K562 (cell line): ENCODE results near the gene CERS3. TPM values are rescaled to one million over a fixed set of nuclear protein-coding genes. Genes with fewer than 3 reads are reported as not detected.

Experiments
- ATAC-seq: fragments of 200-7000 bp; cut with Tn5 transposase; 3 replicates; pipeline ENCODE4 v1.9.1; 2020; ENCODE audit warnings: moderate library complexity
- BruUV-seq: library from RNA; stranded (reverse); fragments of 400-500 nt; replicated peaks from 2 replicates; lab custom pipeline; 2021; lab: Mats Ljungman, UMichigan
- CTCF ChIA-PET: fragments of 300-600 bp; formaldehyde crosslinking; extraction: SDS; loops from one replicate; lab custom pipeline; 2021; ENCODE audit warnings: low intra/inter-chr PET ratio; lab: Yijun Ruan, JAX
- POLR2A ChIA-PET: fragments of 300-600, 350-650 bp; sonication (Branson Sonifier 250); formaldehyde crosslinking; extraction: SDS; loops from one replicate; lab custom pipeline; 2021; ENCODE audit warnings: antibody characterized with exemption, inconsistent platforms; lab: Yijun Ruan, JAX
- DNase-seq, 4 experiments: peaks; one replicate each; pipeline versions ENCODE4 v3.0.0 to v3.0.0-alpha.2; 2011 to 2018; ENCODE audit warnings: low spot score in 3 of 4, mixed read lengths in 3 of 4; ENCODE audit errors: extremely low read depth in 1 of 4
- FAIRE-seq: peaks from 2 replicates; lab custom pipeline; 2011; peaks lifted over from hg19 to GRCh38; lab: Jason Lieb, UNC
- H2AFZ ChIP-seq: 2 replicates; pipeline ENCODE4 v1.6.0; 2011; ENCODE audit warnings: low read depth, low read length, control low read depth, inconsistent platforms
- H3K27ac ChIP-seq: fragments of 200-600 bp; 3 replicates; pipeline ENCODE4 v1.8.0; 2011; ENCODE audit warnings: low read depth, mild to moderate bottlenecking, control low read depth, inconsistent platforms, low read length, moderate library complexity, mixed read lengths; ENCODE audit errors: extremely low read depth
- H3K27me3 ChIP-seq, 2 experiments: fragments of 300-600 bp in 1 of 2; 2 replicates in 1 of 2; 3 replicates in 1 of 2; pipeline versions ENCODE4 v1.6.0 to v1.8.0; 2011; ENCODE audit warnings: inconsistent platforms in 2 of 2, low read length in 2 of 2, mild to moderate bottlenecking in 1 of 2, mixed read lengths in 1 of 2, moderate library complexity in 1 of 2; ENCODE audit not compliant: control insufficient read depth in 2 of 2, insufficient read depth in 2 of 2
- H3K36me3 ChIP-seq: fragments of 300-600 bp; 3 replicates; pipeline ENCODE4 v1.8.0; 2011; ENCODE audit warnings: mild to moderate bottlenecking, low read length, inconsistent platforms; ENCODE audit not compliant: control insufficient read depth, insufficient read depth
- H3K4me1 ChIP-seq, 2 experiments: fragments of 200-600 bp in 1 of 2; replicated peaks in 1 of 2; 2 replicates in 1 of 2; 3 replicates in 1 of 2; pipeline versions ENCODE4 v1.5.1 to v1.8.0; 2011; ENCODE audit warnings: inconsistent platforms in 2 of 2, low read length in 2 of 2, mild to moderate bottlenecking in 1 of 2, mixed read lengths in 1 of 2, moderate library complexity in 1 of 2; ENCODE audit not compliant: control insufficient read depth in 2 of 2, insufficient read depth in 2 of 2
- H3K4me2 ChIP-seq: 2 replicates; pipeline ENCODE4 v1.6.1; 2011; ENCODE audit warnings: low read length, control low read depth, inconsistent platforms, mixed read lengths; ENCODE audit not compliant: insufficient read depth
- H3K4me3 ChIP-seq: fragments of 200-600 bp; sonication (generic), shearing (Covaris generic); 2 replicates; pipeline ENCODE4 v1.5.1; 2016; ENCODE audit warnings: control low read depth, inconsistent platforms
- H3K79me2 ChIP-seq: fragments of 200-600 bp; 3 replicates; pipeline ENCODE4 v1.8.0; 2011; ENCODE audit warnings: low read length, inconsistent platforms; ENCODE audit not compliant: control insufficient read depth, insufficient read depth
- H3K9ac ChIP-seq, 2 experiments: 2 replicates each; pipeline versions ENCODE4 v1.6.0 to v1.6.1; 2011; ENCODE audit warnings: low read depth in 2 of 2, low read length in 2 of 2, control low read depth in 1 of 2, inconsistent platforms in 1 of 2, mild to moderate bottlenecking in 1 of 2, mixed read lengths in 1 of 2; ENCODE audit not compliant: insufficient read depth in 1 of 2
- H3K9me1 ChIP-seq: one replicate; pipeline ENCODE4 v1.6.0; 2011; ENCODE audit warnings: inconsistent platforms, mild to moderate bottlenecking, low read length, moderate library complexity; ENCODE audit not compliant: control insufficient read depth, insufficient read depth
- H3K9me3 ChIP-seq: replicated peaks from 2 replicates; pipeline ENCODE4 v1.5.1; 2011; ENCODE audit warnings: low read depth, low read length, inconsistent platforms; ENCODE audit not compliant: control insufficient read depth, insufficient read depth
- H4K20me1 ChIP-seq: replicated peaks from 2 replicates; pipeline ENCODE4 v1.6.1; 2011; ENCODE audit warnings: low read length, inconsistent platforms, mixed read lengths; ENCODE audit not compliant: control insufficient read depth, insufficient read depth
- CSDE1 ChIP-seq, 2 experiments: fragments of 450-650 bp; IDR thresholded peaks; 2 replicates each; pipeline ENCODE4 v1.6.1; 2016; ENCODE audit warnings: mild to moderate bottlenecking in 1 of 2
- CTCF ChIP-seq, 3 experiments: IDR thresholded peaks in 2 of 3; conservative IDR thresholded peaks in 1 of 3; 2 replicates each; pipeline ENCODE4 v1.5.1; 2011 to 2012; ENCODE audit warnings: low read length in 3 of 3, mild to moderate bottlenecking in 3 of 3, control low read depth in 2 of 3, improper control_type of control experiment in 1 of 3, inconsistent platforms in 1 of 3, low read depth in 1 of 3, mixed read lengths in 1 of 3, moderate library complexity in 1 of 3; ENCODE audit not compliant: insufficient read depth in 2 of 3
- KAT2B ChIP-seq: IDR thresholded peaks from one replicate; pipeline ENCODE4 v1.6.1; 2012; ENCODE audit warnings: low read depth, mild to moderate bottlenecking, control low read depth, inconsistent platforms, low read length, moderate library complexity
- NR2C1 ChIP-seq, 2 experiments: fragments of 450-650 bp; IDR thresholded peaks; 2 replicates each; pipeline ENCODE4 v1.6.1; 2017; ENCODE audit warnings: mild to moderate bottlenecking in 2 of 2, antibody characterized with exemption in 1 of 2, inconsistent platforms in 1 of 2, missing compliant biosample characterization in 1 of 2, missing genetic modification characterization in 1 of 2
- SMAD3 ChIP-seq: fragments of 450-650 bp; formaldehyde crosslinking; conservative IDR thresholded peaks from 2 replicates; pipeline ENCODE4 v1.4.0; 2020; ENCODE audit warnings: mild to moderate bottlenecking
- ZNF232 ChIP-seq: sonication (generic); formaldehyde crosslinking; IDR thresholded peaks from 2 replicates; pipeline ENCODE4 v1.8.0; 2022; ENCODE audit warnings: mild to moderate bottlenecking, missing genetic modification reagents
- WGBS: fragments of 100-300 bp; shearing (Covaris generic); methylation state at CpG from one replicate; pipeline ENCODE4 v1.1.6; 2016; ENCODE audit warnings: low coverage, mixed read lengths; ENCODE audit not compliant: insufficient coverage; ENCODE audit errors: missing lambda C conversion rate; 5-methylcytosine and 5-hydroxymethylcytosine counted together
- in situ Hi-C: fragments of 300-500 bp; cut with MboI; formaldehyde crosslinking; loops from 4 replicates; pipeline ENCODE4 v1.15.0; 2018; ENCODE audit warnings: inconsistent platforms, mixed read lengths
- intact Hi-C: fragments of 100-400 bp; cut with micrococcal nuclease; formaldehyde crosslinking; loops from 2 replicates; pipeline ENCODE4 v1.14.2; 2022
- polyA plus RNA-seq, 8 experiments: library from polyadenylated mRNA; depleted of rRNA in 4 of 8; stranded (reverse) in 5 of 8; unstranded in 3 of 8; fragments of >200 nt; fragmentation: Nextera tagmentation in 2 of 8; fragmentation: Illumina TruSeq in 1 of 8; extraction: Ambion mirVana in 2 of 8; extraction: Trizol in 1 of 8; gene quantifications; 2 replicates each; pipeline versions ENCODE4 v1.2.1 to v1.2.3, GENCODE V29; 2011 to 2014; ENCODE audit warnings: inconsistent platforms in 1 of 8, missing spikeins in 1 of 8
- total RNA-seq, 7 experiments: library from RNA; depleted of rRNA in 6 of 7; stranded (reverse); fragments of >200 nt in 6 of 7; fragmentation: Illumina TruSeq in 2 of 7; extraction: Trizol in 2 of 7; gene quantifications; 2 replicates each; pipeline versions ENCODE4 v1.2.1 to v1.2.3, GENCODE V29; 2011 to 2021; ENCODE audit warnings: low replicate concordance in 1 of 7
- TF ChIP-seq, protein P1 (sequence below): IDR thresholded peaks from 2 replicates; pipeline ENCODE4 v1.6.1; 2012; ENCODE audit warnings: low read depth, low read length, improper control_type of control experiment, borderline replicate concordance
- TF ChIP-seq, protein P2 (sequence below): sonication (generic); formaldehyde crosslinking; IDR thresholded peaks from 2 replicates; pipeline ENCODE4 v1.8.1; 2022; ENCODE audit warnings: missing genetic modification reagents
- TF ChIP-seq, protein P3 (sequence below): sonication (generic); formaldehyde crosslinking; IDR thresholded peaks from 2 replicates; pipeline ENCODE4 v1.8.0; 2023; ENCODE audit warnings: mild to moderate bottlenecking, missing genetic modification reagents
- TF ChIP-seq, protein P4 (sequence below): fragments of 250-450 bp; sonication (Bioruptor Pico); IDR thresholded peaks from 2 replicates; pipeline ENCODE4 v1.5.1; 2021; ENCODE audit warnings: mild to moderate bottlenecking

CERS3 gene
- total and polyA plus RNA-seq, 9 of the 15 experiments (the other 6 are each of a cell fraction or from before 2014, with no cell fraction given) = not detected

DNA sequence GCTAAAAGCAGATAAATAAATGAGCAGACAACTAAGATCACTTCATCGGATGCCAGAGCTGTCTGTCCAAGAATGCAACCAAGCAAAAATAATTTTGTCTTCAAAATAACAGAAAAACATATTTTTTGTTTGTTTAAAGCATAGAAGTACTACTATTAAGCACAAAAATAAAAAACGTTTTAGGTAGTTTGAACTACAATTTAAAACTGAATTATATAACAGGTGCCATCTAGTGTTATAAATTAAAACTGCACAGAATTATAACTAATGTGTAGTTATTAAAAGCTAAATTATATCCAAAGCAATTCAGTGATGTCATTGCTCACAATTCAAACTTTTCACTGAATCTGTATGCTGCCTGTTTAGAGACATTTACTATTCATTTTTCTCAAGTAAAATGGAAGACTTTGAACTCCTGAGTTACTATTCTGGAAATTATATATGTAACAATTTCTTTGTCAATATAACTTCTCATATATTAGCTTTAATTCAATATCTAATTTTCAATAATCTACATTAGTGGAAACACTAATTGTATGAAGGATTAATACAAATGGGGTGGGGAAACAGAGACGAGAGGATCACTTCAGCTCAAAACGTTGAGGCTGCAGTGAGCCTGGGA lies 43.7 kb upstream of the CERS3 start:
- 72% methylated on average over 4 of the region's 4 CpGs for WGBS
- BruUV-seq = no TSS peak
- DNase-seq = no peak
- Histone ChIP-seq H3K27me3 (no peaks in the 10 kb centered on the region), H3K27ac (no peak overlapping the region), H3K79me2 (0 out of 3 replicates have a peak, but pooled peaks cover 2% of the 10 kb centered on the region), H3K9ac (no peak overlapping the region), H3K4me1 (no peaks in the 10 kb centered on the region), H3K9me3 (no peaks in the 10 kb centered on the region), H3K4me2 (no peak overlapping the region), H4K20me1 (no peaks in the 10 kb centered on the region; the same call in 1 of the 2 replicates), H3K4me3 (no peak overlapping the region), H3K9me1 (no peaks in the 10 kb centered on the region), H3K36me3 (peaks cover 66% of the 10 kb centered on the region), H2AFZ (no peak overlapping the region)
- intact Hi-C loops = no loop called here
- ATAC-seq = no peak
- ChIA-PET POLR2A (interaction anchor here (0.6 kb wide), 1 partner anchor 481 kb away, joined by 3 read pairs; no protein-coding TSS in a partner anchor), CTCF (interaction anchor here (0.6 to 0.7 kb wide), 2 partner anchors 42 to 59 kb away, joined by 3 read pairs; no protein-coding TSS in a partner anchor)
- in situ Hi-C loops = no loop called here
- no peak for FAIRE-seq
- TF ChIP-seq SMAD3 (CRISPR knock-in tag) (no peak), ZNF232 (no peak), NR2C1 (IDR thresholded peaks at IDR 0.05) (no peak), NR2C1 (tag; IDR thresholded peaks at IDR 0.05) (no peak), CTCF (IDR thresholded peaks at IDR 0.05 in 2 of 3, conservative IDR thresholded peaks at IDR 0.05 in 1 of 3; ENCODE audit: insufficient read depth in 2 of 3, low read depth in 1 of 3, low read length in 3 of 3) (peak in 1 of 3 experiments; percentile 18; a peak in 1 of 6 replicates), CSDE1 (IDR thresholded peaks at IDR 0.05) (no peak), KAT2B (no peak)
- TF ChIP-seq, protein P1, sequence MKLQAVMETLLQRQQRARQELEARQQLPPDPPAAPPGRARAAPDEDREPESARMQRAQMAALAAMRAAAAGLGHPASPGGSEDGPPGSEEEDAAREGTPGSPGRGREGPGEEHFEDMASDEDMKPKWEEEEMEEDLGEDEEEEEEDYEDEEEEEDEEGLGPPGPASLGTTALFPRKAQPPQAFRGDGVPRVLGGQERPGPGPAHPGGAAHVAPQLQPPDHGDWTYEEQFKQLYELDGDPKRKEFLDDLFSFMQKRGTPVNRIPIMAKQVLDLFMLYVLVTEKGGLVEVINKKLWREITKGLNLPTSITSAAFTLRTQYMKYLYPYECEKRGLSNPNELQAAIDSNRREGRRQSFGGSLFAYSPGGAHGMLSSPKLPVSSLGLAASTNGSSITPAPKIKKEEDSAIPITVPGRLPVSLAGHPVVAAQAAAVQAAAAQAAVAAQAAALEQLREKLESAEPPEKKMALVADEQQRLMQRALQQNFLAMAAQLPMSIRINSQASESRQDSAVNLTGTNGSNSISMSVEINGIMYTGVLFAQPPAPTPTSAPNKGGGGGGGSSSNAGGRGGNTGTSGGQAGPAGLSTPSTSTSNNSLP = peak; percentile 90
- TF ChIP-seq, protein P2, sequence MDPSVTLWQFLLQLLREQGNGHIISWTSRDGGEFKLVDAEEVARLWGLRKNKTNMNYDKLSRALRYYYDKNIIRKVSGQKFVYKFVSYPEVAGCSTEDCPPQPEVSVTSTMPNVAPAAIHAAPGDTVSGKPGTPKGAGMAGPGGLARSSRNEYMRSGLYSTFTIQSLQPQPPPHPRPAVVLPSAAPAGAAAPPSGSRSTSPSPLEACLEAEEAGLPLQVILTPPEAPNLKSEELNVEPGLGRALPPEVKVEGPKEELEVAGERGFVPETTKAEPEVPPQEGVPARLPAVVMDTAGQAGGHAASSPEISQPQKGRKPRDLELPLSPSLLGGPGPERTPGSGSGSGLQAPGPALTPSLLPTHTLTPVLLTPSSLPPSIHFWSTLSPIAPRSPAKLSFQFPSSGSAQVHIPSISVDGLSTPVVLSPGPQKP = no peak
- TF ChIP-seq, protein P3, sequence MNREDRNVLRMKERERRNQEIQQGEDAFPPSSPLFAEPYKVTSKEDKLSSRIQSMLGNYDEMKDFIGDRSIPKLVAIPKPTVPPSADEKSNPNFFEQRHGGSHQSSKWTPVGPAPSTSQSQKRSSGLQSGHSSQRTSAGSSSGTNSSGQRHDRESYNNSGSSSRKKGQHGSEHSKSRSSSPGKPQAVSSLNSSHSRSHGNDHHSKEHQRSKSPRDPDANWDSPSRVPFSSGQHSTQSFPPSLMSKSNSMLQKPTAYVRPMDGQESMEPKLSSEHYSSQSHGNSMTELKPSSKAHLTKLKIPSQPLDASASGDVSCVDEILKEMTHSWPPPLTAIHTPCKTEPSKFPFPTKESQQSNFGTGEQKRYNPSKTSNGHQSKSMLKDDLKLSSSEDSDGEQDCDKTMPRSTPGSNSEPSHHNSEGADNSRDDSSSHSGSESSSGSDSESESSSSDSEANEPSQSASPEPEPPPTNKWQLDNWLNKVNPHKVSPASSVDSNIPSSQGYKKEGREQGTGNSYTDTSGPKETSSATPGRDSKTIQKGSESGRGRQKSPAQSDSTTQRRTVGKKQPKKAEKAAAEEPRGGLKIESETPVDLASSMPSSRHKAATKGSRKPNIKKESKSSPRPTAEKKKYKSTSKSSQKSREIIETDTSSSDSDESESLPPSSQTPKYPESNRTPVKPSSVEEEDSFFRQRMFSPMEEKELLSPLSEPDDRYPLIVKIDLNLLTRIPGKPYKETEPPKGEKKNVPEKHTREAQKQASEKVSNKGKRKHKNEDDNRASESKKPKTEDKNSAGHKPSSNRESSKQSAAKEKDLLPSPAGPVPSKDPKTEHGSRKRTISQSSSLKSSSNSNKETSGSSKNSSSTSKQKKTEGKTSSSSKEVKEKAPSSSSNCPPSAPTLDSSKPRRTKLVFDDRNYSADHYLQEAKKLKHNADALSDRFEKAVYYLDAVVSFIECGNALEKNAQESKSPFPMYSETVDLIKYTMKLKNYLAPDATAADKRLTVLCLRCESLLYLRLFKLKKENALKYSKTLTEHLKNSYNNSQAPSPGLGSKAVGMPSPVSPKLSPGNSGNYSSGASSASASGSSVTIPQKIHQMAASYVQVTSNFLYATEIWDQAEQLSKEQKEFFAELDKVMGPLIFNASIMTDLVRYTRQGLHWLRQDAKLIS = no peak
- TF ChIP-seq, protein P4, sequence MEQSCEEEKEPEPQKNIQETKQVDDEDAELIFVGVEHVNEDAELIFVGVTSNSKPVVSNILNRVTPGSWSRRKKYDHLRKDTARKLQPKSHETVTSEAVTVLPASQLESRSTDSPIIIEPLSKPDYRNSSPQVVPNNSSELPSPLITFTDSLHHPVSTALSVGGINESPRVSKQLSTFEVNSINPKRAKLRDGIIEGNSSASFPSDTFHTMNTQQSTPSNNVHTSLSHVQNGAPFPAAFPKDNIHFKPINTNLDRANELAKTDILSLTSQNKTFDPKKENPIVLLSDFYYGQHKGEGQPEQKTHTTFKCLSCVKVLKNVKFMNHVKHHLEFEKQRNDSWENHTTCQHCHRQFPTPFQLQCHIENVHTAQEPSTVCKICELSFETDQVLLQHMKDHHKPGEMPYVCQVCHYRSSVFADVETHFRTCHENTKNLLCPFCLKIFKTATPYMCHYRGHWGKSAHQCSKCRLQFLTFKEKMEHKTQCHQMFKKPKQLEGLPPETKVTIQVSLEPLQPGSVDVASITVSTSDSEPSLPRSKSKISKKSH (CRISPR knock-in tag) = no peak
